AG10803 (cell line): Measurements from ENCODE around the gene BCAS4.

Experiments
- DNase-seq: peaks from one replicate; pipeline ENCODE4 v3.0.0; 2010; ENCODE audit warnings: low read depth
- H3K4me3 ChIP-seq: 2 replicates; pipeline ENCODE4 v1.5.1; 2011; ENCODE audit warnings: mild to moderate bottlenecking, low read length, control low read depth
- TF ChIP-seq, protein P1 (sequence below): conservative IDR thresholded peaks from 2 replicates; pipeline ENCODE4 v1.5.1; 2011; ENCODE audit warnings: mild to moderate bottlenecking, low read length, control low read depth, inconsistent platforms

The BCAS4 gene

DNA sequence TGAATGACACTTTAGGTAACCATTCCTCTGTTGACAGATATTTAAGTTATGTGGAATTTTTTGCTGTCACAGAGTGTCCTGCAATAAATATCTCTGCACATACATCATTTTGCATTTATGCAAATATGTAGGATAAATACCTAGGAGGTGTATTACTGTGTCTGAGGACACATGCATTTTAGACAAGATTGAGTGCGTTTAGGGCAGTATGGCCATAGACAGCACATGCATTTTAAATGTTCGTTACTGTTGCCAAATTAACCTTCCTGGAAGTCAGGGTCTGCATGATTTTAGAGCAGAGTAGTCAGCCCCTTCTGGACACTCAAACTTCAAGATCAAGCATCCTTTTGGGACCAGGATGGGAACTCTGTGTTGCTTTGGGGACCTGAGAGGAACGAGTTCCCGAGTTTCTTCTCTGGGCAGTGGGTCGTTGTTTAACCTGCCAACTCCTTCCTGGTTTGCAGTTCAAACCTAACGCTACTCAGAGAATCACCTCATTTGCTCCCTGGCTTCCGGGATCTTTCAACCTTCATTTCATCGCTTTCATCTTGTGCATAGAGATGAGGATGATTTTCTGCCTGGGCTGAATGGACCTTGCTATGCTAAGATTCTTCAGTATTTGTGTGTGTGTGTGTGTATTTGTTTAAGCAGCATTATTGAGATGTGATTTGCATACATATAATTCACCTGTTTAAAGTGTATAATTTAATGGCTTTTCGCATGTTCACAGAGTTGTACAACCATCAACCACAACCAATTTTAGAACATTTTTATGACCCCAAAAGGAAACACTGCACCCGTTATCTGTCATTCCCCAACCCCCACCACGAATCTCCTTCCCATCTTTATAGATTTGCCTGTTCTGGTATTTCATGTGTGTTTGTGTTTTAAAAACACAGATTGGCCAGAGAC is 9.8 kb downstream of the BCAS4 start:
- no peak for DNase-seq
- TF ChIP-seq, protein P1, sequence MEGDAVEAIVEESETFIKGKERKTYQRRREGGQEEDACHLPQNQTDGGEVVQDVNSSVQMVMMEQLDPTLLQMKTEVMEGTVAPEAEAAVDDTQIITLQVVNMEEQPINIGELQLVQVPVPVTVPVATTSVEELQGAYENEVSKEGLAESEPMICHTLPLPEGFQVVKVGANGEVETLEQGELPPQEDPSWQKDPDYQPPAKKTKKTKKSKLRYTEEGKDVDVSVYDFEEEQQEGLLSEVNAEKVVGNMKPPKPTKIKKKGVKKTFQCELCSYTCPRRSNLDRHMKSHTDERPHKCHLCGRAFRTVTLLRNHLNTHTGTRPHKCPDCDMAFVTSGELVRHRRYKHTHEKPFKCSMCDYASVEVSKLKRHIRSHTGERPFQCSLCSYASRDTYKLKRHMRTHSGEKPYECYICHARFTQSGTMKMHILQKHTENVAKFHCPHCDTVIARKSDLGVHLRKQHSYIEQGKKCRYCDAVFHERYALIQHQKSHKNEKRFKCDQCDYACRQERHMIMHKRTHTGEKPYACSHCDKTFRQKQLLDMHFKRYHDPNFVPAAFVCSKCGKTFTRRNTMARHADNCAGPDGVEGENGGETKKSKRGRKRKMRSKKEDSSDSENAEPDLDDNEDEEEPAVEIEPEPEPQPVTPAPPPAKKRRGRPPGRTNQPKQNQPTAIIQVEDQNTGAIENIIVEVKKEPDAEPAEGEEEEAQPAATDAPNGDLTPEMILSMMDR = no peak
- no peak overlapping the region for H3K4me3 ChIP-seq

DNA sequence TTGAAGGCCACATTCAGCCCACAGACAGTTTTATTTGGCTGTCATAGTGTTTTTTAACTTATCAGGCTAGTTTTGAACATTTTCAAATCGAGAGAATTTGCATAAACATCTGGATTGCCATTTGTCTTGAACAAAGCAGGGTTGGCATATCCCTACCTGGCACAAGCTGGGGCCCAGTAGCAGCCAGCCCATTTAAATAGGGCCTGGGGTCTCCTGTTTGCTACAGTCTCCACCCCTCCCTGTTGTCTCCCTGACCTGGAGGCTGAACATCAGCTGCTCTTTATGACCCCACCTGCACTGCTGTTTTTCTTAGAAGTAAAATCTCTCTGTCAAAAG is 10.5 kb downstream of the BCAS4 start:
- no peak for DNase-seq
- no peak overlapping the region for H3K4me3 ChIP-seq
- TF ChIP-seq, protein P1 = no peak

DNA sequence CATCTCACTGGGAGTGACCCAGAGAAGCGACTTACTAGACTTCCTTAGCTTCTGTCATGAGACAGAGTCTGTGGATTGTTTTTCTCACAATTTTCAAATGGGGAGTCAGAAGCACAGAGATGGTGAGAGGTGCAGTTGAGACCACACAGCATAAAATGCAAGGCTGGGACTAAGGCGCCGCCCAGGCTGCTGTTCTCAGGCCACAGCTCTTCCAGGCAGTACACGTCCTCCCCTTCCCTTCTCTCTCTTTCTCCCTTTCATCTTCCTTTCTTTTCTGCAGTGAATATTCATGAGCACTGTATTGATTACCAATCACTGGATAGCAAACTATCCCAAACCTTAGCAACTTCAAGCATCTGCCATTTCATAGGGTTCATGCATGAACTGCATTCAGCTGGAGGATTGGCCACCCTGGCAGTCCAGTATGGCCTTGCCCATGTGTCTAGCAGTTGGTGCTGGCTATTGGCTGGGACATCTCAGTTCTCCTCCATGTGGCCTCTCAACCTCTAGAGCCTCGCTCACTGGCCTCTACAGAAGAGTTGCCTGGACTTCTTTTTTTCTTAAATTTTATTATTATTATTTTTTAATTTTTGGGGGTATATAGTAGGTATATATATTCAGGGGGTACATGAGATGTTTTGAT is 11.4 kb downstream of the BCAS4 start:
- no peak overlapping the region for H3K4me3 ChIP-seq
- no peak for DNase-seq
- TF ChIP-seq, protein P1 = no peak

DNA sequence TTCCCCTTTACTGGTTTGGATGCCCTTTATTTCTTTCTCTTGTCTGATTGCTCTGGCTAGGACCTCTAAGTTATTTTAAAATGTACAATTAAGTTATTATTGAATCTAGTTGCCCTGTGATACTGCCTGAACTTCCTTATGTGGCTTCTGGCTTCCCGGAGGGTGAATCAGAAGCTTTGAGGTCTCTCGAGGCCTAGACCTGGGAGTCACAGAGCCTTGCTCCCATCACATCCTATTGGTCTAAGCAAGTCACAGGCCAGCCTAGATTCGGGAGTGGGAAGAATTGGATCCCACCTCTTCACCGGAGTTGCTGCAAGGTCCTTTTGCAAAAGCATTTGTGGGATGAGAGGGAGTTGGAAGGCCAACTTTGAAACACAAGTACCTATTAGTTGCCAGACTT is 15.2 kb downstream of the BCAS4 start:
- no peak overlapping the region for H3K4me3 ChIP-seq
- DNase-seq = no peak
- TF ChIP-seq, protein P1 = no peak

DNA sequence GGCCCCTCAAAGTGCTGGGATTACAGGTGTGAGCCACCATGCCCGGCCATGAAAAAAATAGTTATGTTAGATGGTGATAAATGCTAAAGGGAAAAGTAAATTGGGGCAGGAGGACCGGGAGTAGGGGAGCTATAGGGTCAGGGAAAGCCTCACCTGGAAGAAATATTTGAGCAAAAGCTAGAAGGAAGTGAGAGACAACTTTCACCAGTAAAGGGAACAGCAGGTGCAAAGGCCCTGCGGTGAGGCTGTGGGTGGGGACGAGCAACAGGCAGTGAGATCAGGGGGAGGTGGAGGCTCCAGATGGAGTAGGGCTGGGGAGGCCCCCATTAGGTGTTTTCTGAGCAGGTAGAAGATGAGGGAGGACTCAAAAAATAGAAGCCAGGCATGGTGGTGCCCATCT is 16.0 kb downstream of the BCAS4 start:
- no peak overlapping the region for H3K4me3 ChIP-seq

DNA sequence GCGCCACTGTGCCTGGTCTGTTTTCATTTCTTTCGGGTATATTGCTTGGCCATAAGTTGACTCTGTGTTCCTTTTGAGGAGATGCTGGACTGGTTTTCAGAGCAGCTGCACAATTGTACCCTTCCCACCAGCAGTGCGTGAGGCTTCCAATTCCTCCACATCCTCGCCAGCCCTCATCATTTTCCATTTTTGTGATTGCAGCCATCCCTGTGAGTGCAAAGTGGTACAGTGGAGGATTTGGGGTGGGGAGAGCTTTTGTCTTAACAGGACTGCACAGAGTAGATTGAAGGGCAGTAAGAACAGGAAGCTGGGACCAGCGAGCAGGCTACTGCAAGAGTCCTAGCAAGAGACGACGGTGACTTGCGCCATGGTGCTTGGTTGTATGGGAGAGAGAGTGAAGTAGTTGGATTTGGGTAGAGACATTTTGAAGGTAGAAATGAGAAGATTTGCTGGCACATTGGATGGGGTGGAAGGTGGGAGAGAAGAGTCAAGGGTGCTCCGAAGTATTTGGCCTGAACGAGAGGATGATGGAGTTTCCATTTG is 18.3 kb downstream of the BCAS4 start:
- no peak for DNase-seq
- TF ChIP-seq, protein P1 = no peak
- H3K4me3 ChIP-seq = no peak overlapping the region

More for the DNA sequence above, 16.0 kb downstream of the BCAS4 start:
- DNase-seq = no peak
- TF ChIP-seq, protein P1 = no peak
